ENCODE measurements around the gene ABCC1.

The ABCC1 gene

GRCh38 chr16:15960124-15960971 is 10.9 kb downstream of the ABCC1 start:
- DNase-seq (ENCODE audit: low read depth) = no peak
- H3K4me3 ChIP-seq (ENCODE audit: low read depth, low read length) = peak overlapping the region; percentile 22
- TF ChIP-seq, protein P1, sequence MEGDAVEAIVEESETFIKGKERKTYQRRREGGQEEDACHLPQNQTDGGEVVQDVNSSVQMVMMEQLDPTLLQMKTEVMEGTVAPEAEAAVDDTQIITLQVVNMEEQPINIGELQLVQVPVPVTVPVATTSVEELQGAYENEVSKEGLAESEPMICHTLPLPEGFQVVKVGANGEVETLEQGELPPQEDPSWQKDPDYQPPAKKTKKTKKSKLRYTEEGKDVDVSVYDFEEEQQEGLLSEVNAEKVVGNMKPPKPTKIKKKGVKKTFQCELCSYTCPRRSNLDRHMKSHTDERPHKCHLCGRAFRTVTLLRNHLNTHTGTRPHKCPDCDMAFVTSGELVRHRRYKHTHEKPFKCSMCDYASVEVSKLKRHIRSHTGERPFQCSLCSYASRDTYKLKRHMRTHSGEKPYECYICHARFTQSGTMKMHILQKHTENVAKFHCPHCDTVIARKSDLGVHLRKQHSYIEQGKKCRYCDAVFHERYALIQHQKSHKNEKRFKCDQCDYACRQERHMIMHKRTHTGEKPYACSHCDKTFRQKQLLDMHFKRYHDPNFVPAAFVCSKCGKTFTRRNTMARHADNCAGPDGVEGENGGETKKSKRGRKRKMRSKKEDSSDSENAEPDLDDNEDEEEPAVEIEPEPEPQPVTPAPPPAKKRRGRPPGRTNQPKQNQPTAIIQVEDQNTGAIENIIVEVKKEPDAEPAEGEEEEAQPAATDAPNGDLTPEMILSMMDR (IDR thresholded peaks at IDR 0.05; ENCODE audit: insufficient read depth, low read depth, low read length, missing control alignments) = no peak

GRCh38 chr16:15961060-15961511 is 11.7 kb downstream of the ABCC1 start:
- DNase-seq (ENCODE audit: low read depth) = peak; percentile 94
- peak overlapping the region; percentile 51 for H3K4me3 ChIP-seq (ENCODE audit: low read depth, low read length)
- TF ChIP-seq, protein P1 (IDR thresholded peaks at IDR 0.05; ENCODE audit: insufficient read depth, low read depth, low read length, missing control alignments) = no peak

DNA sequence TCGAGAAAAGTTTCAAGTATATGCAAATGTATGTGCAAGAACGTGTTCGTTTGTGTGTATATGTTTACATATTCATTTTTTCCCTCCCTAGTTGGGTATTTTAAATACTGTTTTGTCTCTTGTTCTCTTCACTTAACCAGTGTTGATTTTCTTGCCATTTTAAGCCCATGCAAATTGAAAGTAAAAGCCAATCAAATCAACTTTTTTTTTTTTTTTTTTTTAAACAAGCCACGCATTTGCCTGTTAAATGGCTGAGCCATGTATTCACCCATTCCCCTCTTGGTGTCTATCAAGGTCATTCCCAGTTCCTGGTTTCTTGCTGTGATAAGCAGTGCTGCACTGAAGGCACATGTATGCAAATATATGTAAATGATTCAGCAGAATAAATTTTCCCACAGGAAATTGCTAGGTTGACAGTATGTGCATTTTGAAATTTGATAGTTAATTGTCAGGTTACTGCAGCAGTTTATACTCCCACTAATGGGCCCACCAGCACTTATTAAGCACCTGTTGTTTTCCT is 12.2 kb downstream of the ABCC1 start:
- H3K4me3 ChIP-seq (ENCODE audit: low read depth, low read length) = peak overlapping the region; percentile 51
- TF ChIP-seq, protein P1 (IDR thresholded peaks at IDR 0.05; ENCODE audit: insufficient read depth, low read depth, low read length, missing control alignments) = no peak
- peak; percentile 77 for DNase-seq (ENCODE audit: low read depth)

DNA sequence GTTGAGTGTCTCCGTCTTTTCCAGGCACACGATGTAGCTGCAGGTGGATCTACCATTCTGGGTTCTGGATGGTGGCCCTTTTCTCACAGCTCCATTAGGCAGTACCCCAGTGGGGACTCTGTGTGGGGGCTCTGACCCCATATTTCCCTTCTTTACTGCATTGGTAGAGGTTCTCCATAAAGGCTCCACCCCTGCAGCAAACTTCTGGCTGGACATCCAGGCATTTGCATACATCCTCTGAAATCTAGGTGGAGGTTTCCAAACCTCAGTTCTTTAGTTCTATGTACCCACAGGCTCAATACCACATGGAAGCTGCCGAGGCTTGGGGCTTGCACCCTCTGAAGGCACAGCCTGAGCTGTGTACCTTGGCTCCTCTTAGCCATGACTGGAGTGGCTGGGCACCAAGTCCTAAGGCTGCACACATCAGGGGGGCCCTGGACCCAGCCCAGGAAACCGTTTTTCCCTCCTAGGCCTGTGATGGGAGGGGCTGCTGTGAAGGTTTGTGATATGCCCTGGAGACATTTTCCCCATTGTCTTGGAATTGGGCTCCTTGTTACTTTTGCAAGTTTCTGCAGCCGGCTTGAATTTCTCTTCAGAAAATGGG is 14.0 kb downstream of the ABCC1 start:
- TF ChIP-seq, protein P1 (IDR thresholded peaks at IDR 0.05; ENCODE audit: insufficient read depth, low read depth, low read length, missing control alignments) = no peak
- no peak overlapping the region for H3K4me3 ChIP-seq (ENCODE audit: low read depth, low read length)
- no peak for DNase-seq (ENCODE audit: low read depth)

DNA sequence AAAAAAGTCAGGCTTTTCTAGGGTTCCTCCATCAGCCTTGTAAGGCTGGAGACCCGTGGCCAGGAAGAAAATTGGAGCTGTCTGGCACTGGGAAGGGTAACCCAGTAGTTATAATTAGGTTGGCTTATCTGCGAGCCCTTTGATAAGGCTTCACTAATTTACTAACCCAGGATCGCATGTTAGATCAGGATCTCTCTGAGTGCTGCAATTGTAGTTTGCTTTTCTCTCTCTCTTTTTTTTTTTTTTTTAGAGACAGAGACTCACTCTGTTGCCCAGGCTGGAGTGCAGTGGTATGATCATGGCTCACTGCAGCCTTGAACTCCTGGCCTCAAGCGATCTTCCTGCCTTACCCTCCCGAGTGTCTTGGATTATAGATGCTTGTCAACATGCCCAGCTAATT is 17.0 kb downstream of the ABCC1 start:
- H3K4me3 ChIP-seq (ENCODE audit: low read depth, low read length) = no peak overlapping the region
- TF ChIP-seq, protein P1 (IDR thresholded peaks at IDR 0.05; ENCODE audit: insufficient read depth, low read depth, low read length, missing control alignments) = no peak
- DNase-seq (ENCODE audit: low read depth) = no peak

- no peak for DNase-seq (ENCODE audit: low read depth)
- H3K4me3 ChIP-seq (ENCODE audit: low read depth, low read length) = no peak overlapping the region
- TF ChIP-seq, protein P1 (IDR thresholded peaks at IDR 0.05; ENCODE audit: insufficient read depth, low read depth, low read length, missing control alignments) = no peak
Observed at GRCh38 chr16:15966836-15967546, 17.6 kb downstream of the ABCC1 start.
